SU-DHL-6 (cell line): ENCODE measurements around the gene SCAMP2.

Source experiments
- H2AFZ ChIP-seq: fragments of 200-600 bp; sonication (generic); 2 replicates; pipeline ENCODE4 v1.6.1; 2014; ENCODE audit warnings: low read depth, mild to moderate bottlenecking, moderate library complexity, mixed read lengths, antibody characterized with exemption, low read length; ENCODE audit not compliant: severe bottlenecking
- H3F3A ChIP-seq: fragments of 200-600 bp; shearing (Covaris generic); 2 replicates; pipeline ENCODE4 v1.6.0; 2016; ENCODE audit warnings: antibody characterized with exemption, mild to moderate bottlenecking; ENCODE audit not compliant: insufficient read depth
- H3K27ac ChIP-seq: fragments of 200-600 bp; sonication (generic); 2 replicates; pipeline ENCODE4 v1.5.1; 2016; ENCODE audit warnings: low read depth, mild to moderate bottlenecking, low read length, moderate library complexity, mixed read lengths
- H3K27me3 ChIP-seq: fragments of 200-600 bp; sonication (generic), shearing (Covaris generic); 2 replicates; pipeline ENCODE4 v1.6.0; 2014; ENCODE audit warnings: mild to moderate bottlenecking, low read length
- H3K36me3 ChIP-seq: fragments of 200-600 bp; sonication (generic); 2 replicates; pipeline ENCODE4 v1.6.1; 2014; ENCODE audit warnings: mild to moderate bottlenecking, low read length, mixed read lengths
- H3K4me2 ChIP-seq: fragments of 300-600, 200-600 bp; shearing (Covaris generic), sonication (generic); 2 replicates; pipeline ENCODE4 v1.6.0; 2014; ENCODE audit warnings: low read length, low read depth, mild to moderate bottlenecking; ENCODE audit not compliant: poor library complexity, severe bottlenecking
- H3K4me3 ChIP-seq: fragments of 200-600 bp; sonication (generic); 2 replicates; pipeline ENCODE4 v1.5.1; 2014; ENCODE audit warnings: antibody characterized with exemption, low read length, mild to moderate bottlenecking, mixed read lengths; ENCODE audit not compliant: insufficient read depth, poor library complexity, severe bottlenecking
- H3K79me2 ChIP-seq: fragments of 200-600 bp; sonication (generic); 2 replicates; pipeline ENCODE4 v1.6.1; 2014; ENCODE audit warnings: mild to moderate bottlenecking, low read length, moderate library complexity; ENCODE audit not compliant: insufficient read depth
- H3K9ac ChIP-seq: fragments of 200-600 bp; sonication (generic); 2 replicates; pipeline ENCODE4 v1.7.0; 2014; ENCODE audit warnings: mild to moderate bottlenecking, low read length
- H3K9me2 ChIP-seq: fragments of 200-600 bp; sonication (generic); replicated peaks from 2 replicates; pipeline ENCODE4 v1.6.1; 2014; ENCODE audit warnings: low read length; ENCODE audit not compliant: insufficient read depth
- H3K9me3 ChIP-seq: fragments of 200-600 bp; sonication (generic); 2 replicates; pipeline ENCODE4 v1.6.1; 2014; ENCODE audit warnings: low read length, mixed read lengths; ENCODE audit not compliant: insufficient read depth
- H4K20me1 ChIP-seq: fragments of 200-600 bp; sonication (generic); 2 replicates; pipeline ENCODE4 v1.6.1; 2014; ENCODE audit warnings: low read depth, mild to moderate bottlenecking, antibody characterized with exemption, low read length, moderate library complexity, mixed read lengths
- CTCF ChIP-seq: fragments of 200-600 bp; sonication (generic); IDR thresholded peaks from one replicate; pipeline ENCODE4 v1.5.1; 2017; ENCODE audit warnings: antibody characterized with exemption, mild to moderate bottlenecking, low read length, moderate library complexity; ENCODE audit not compliant: insufficient read depth, poor library complexity, severe bottlenecking
- EZH2phosphoT487 ChIP-seq: fragments of 200-600 bp; sonication (generic), shearing (Covaris generic); conservative IDR thresholded peaks from 2 replicates; pipeline ENCODE4 v1.6.1; 2018; ENCODE audit warnings: mild to moderate bottlenecking, antibody characterized with exemption, low read length, moderate library complexity, mixed read lengths

SCAMP2 gene

GRCh38 chr15:74795966-74796625, 77.1 kb downstream of the SCAMP2 start:
- Histone ChIP-seq H3K36me3 (peaks cover 8% of the 10 kb centered on the region), H3K9ac (no peak overlapping the region), H3F3A (peaks cover 17% of the 10 kb centered on the region), H3K9me3 (no peaks in the 10 kb centered on the region), H3K4me2 (no peak overlapping the region), H3K4me3 (no peak overlapping the region), H2AFZ (no peak overlapping the region), H3K27ac (0 out of 2 replicates have a peak overlapping the region, but pooled peaks have one; percentile 9), H3K9me2 (no peaks in the 10 kb centered on the region), H3K79me2 (peaks cover 71% of the 10 kb centered on the region), H3K27me3 (no peaks in the 10 kb centered on the region), H4K20me1 (no peaks in the 10 kb centered on the region)
- TF ChIP-seq EZH2phosphoT487 (no peak), CTCF (no peak)

GRCh38 chr15:74794970-74795349, 78.2 kb downstream of the SCAMP2 start:
- H4K20me1 ChIP-seq: no peaks in the 10 kb centered on the region
- H3K4me3 ChIP-seq: no peak overlapping the region
- H3K9me3 ChIP-seq: no peaks in the 10 kb centered on the region
- no peaks in the 10 kb centered on the region for H3K27me3 ChIP-seq
- no peaks in the 10 kb centered on the region for H3K36me3 ChIP-seq
- TF ChIP-seq CTCF (no peak), EZH2phosphoT487 (no peak)
- no peaks in the 10 kb centered on the region for H3K9me2 ChIP-seq
- no peak overlapping the region for H3K4me2 ChIP-seq
- no peak overlapping the region for H2AFZ ChIP-seq
- H3F3A ChIP-seq: peaks cover 29% of the 10 kb centered on the region
- H3K9ac ChIP-seq: 0 out of 2 replicates have a peak overlapping the region, but pooled peaks have one; percentile 11
- peak overlapping the region; percentile 43; the same call in 1 of the 2 replicates for H3K27ac ChIP-seq
- H3K79me2 ChIP-seq: peaks cover 83% of the 10 kb centered on the region

- no peak overlapping the region for H2AFZ ChIP-seq
- H3K9ac ChIP-seq: 0 out of 2 replicates have a peak overlapping the region, but pooled peaks have one; percentile 11
- peaks cover 88% of the 10 kb centered on the region for H3K79me2 ChIP-seq
- no peaks in the 10 kb centered on the region for H3K9me2 ChIP-seq
- H3K36me3 ChIP-seq: no peaks in the 10 kb centered on the region
- no peak overlapping the region for H3K4me3 ChIP-seq
- peak overlapping the region; percentile 96 for H3K27ac ChIP-seq
- H3K4me2 ChIP-seq: no peak overlapping the region
- no peaks in the 10 kb centered on the region for H3K27me3 ChIP-seq
- H3K9me3 ChIP-seq: no peaks in the 10 kb centered on the region
- TF ChIP-seq CTCF (no peak), EZH2phosphoT487 (no peak)
- H3F3A ChIP-seq: peaks cover 29% of the 10 kb centered on the region
- no peaks in the 10 kb centered on the region for H4K20me1 ChIP-seq
Measured at GRCh38 chr15:74794248-74794969, 78.8 kb downstream of the SCAMP2 start.
